GM21526 (cell line): Measurements from ENCODE around the gene MLH1.

Experiments used
- ATAC-seq: cut with Tn5 transposase; IDR thresholded peaks from one replicate; pipeline ENCODE4 v1.9.1; 2021; ENCODE audit warnings: moderate library complexity; ENCODE audit not compliant: unreplicated experiment, low FRiP score

Gene MLH1

DNA sequence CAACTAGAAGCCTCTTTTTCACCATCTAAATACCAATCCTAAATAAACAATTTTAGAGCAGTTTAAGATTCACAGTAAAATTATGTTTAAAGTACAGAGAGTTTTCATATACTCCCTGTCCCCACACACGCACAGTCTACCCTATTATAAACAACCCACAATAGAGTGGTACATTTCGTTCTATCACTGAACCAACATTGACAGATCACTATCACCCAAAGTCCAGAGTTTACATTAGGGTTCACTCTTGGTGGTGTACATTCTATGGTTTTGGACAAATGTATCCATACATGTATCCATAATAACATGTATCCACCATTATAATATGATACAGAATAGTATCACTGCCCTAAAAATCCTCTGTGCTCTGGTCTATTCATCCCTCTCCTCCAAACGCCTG, 89.0 kb downstream of the MLH1 start:
- no peak for ATAC-seq

GRCh38 chr3:37086918-37087317, 93.6 kb downstream of the MLH1 start:
- no peak for ATAC-seq

GRCh38 chr3:37087870-37088269, 94.6 kb downstream of the MLH1 start:
- no peak for ATAC-seq

- no peak for ATAC-seq
These were observed 99.2 kb downstream of the MLH1 start for GRCh38 chr3:37092484-37092883.

- ATAC-seq, result no peak
These were observed 100.2 kb downstream of the MLH1 start for GRCh38 chr3:37093481-37093880.

GRCh38 chr3:37094636-37095035, 101.3 kb downstream of the MLH1 start:
- no peak for ATAC-seq

GRCh38 chr3:37096288-37096687, 103.0 kb downstream of the MLH1 start:
- no peak for ATAC-seq

- ATAC-seq, result no peak
These were observed 103.7 kb downstream of the MLH1 start for GRCh38 chr3:37096975-37097374.

DNA sequence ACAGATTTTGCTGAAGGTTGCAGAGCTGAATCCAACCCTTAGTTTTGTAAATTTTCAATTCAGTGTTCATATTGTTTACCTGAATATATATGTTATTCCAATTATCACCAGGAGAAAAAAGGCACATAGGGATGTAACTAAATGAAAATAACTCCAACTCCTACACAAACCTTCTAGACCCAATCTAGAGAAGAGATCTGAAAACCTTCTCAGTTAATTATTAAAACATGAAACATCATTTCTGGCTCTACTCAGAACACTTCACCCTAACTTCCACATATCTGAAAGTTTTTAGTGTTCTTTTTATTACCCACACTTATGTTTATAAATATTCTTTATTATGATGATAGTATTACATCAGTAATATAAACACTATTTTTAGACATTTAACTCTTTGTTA, 104.5 kb downstream of the MLH1 start:
- no peak for ATAC-seq

DNA sequence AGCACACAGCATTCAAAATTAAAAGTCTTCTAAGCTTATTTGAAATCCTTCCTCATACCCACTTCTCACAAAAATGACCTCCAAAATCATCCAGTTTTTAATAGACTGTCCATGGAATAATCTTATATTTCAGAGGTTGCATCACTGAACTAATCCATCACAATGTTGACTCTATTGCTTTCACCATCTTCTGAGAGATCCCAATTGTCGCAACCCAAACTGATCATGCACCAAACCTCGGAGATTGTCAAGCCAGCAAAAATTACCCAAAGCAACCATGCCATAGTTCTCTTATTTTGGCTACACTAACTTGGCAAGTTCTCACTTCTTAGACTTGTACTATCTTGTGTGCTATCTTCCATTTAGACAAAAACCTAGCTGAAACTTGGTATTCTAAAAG, 105.6 kb downstream of the MLH1 start:
- no peak for ATAC-seq

- no peak for ATAC-seq
These were observed 106.2 kb downstream of the MLH1 start for GRCh38 chr3:37099469-37099868.

DNA sequence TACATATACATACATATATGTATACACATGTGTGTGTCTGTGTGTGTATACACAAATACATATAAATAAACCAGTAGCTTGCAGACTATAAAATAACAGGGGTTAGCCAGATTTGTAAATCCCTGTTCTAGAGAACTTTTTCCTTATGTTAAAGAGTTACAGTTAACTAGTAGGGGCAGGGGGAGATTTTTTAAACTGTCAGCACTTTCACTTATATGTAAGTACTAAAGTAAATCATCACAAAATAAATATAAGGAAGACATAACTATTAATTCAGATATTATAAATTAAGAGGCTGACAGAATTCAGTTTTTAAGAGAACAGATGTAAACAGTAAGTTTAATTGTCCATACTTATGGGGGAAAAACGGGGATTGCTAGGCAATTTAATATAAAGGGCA, 107.1 kb downstream of the MLH1 start:
- no peak for ATAC-seq
